ENCODE data around the gene NDUFAB1. TPM values are rescaled to one million over a fixed set of nuclear protein-coding genes. Genes with fewer than 3 reads are reported as not detected.
"Not testable (repeated sequence)": the region's sequence is repeated elsewhere in the genome, so short reads cannot be mapped to it uniquely, and the experiment has no call there.

NDUFAB1 gene
- total and polyA plus RNA-seq, 2 donors from 2014 or later, result 66.6 to 374 TPM

GRCh38 chr16:23552161-23552560, 44.0 kb downstream of the NDUFAB1 start:
- intact Hi-C loops (cut with DNase I), result no loop called here
- Histone ChIP-seq H3K4me3 (ENCODE audit: low read length in 3 of 3) (no peak overlapping the region), H3K36me3 (ENCODE audit: control insufficient read depth in 2 of 3, insufficient read depth in 3 of 3, low read length in 3 of 3) (peaks cover 0 to 30% (median 19%) of the 10 kb centered on the region in 3 donors), H3K9me3 (ENCODE audit: control insufficient read depth in 2 of 3, insufficient read depth in 1 of 3, low read length in 3 of 3) (no peaks in the 10 kb centered on the region), H3K4me1 (ENCODE audit: control insufficient read depth in 2 of 3, insufficient read depth in 2 of 3, low read depth in 1 of 3, low read length in 3 of 3) (peaks cover 0 to 5% (median 0%) of the 10 kb centered on the region in 3 donors), H3K27ac (ENCODE audit: low read depth in 2 of 2, low read length in 2 of 2) (no peak overlapping the region), H3K9ac (ENCODE audit: low read length in 3 of 3) (no peak overlapping the region), H3K27me3 (ENCODE audit: control insufficient read depth, insufficient read depth, low read length) (no peaks in the 10 kb centered on the region)
- DNase-seq (no peak), FAIRE-seq (no peak)
- TF ChIP-seq, protein P1, sequence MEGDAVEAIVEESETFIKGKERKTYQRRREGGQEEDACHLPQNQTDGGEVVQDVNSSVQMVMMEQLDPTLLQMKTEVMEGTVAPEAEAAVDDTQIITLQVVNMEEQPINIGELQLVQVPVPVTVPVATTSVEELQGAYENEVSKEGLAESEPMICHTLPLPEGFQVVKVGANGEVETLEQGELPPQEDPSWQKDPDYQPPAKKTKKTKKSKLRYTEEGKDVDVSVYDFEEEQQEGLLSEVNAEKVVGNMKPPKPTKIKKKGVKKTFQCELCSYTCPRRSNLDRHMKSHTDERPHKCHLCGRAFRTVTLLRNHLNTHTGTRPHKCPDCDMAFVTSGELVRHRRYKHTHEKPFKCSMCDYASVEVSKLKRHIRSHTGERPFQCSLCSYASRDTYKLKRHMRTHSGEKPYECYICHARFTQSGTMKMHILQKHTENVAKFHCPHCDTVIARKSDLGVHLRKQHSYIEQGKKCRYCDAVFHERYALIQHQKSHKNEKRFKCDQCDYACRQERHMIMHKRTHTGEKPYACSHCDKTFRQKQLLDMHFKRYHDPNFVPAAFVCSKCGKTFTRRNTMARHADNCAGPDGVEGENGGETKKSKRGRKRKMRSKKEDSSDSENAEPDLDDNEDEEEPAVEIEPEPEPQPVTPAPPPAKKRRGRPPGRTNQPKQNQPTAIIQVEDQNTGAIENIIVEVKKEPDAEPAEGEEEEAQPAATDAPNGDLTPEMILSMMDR (IDR thresholded peaks at IDR 0.05; ENCODE audit: borderline replicate concordance, extremely low read depth, insufficient read depth), result no peak

- Histone ChIP-seq H3K4me1 (ENCODE audit: control insufficient read depth in 2 of 3, insufficient read depth in 2 of 3, low read depth in 1 of 3, low read length in 3 of 3) (no peaks in the 10 kb centered on the region), H3K27ac (ENCODE audit: low read depth in 2 of 2, low read length in 2 of 2) (no peak overlapping the region), H3K36me3 (ENCODE audit: control insufficient read depth in 2 of 3, insufficient read depth in 3 of 3, low read length in 3 of 3) (peaks cover 0 to 44% (median 27%) of the 10 kb centered on the region in 3 donors), H3K27me3 (ENCODE audit: control insufficient read depth, insufficient read depth, low read length) (no peaks in the 10 kb centered on the region), H3K9me3 (ENCODE audit: control insufficient read depth in 2 of 3, insufficient read depth in 1 of 3, low read length in 3 of 3) (no peaks in the 10 kb centered on the region), H3K4me3 (ENCODE audit: low read length in 3 of 3) (no peak overlapping the region), H3K9ac (ENCODE audit: low read length in 3 of 3) (no peak overlapping the region)
- FAIRE-seq (no peak), DNase-seq (no peak)
- intact Hi-C loops (cut with DNase I), result no loop called here
- TF ChIP-seq, protein P1 (IDR thresholded peaks at IDR 0.05; ENCODE audit: borderline replicate concordance, extremely low read depth, insufficient read depth), result no peak
Observed at GRCh38 chr16:23549938-23550337, 46.2 kb downstream of the NDUFAB1 start.

DNA sequence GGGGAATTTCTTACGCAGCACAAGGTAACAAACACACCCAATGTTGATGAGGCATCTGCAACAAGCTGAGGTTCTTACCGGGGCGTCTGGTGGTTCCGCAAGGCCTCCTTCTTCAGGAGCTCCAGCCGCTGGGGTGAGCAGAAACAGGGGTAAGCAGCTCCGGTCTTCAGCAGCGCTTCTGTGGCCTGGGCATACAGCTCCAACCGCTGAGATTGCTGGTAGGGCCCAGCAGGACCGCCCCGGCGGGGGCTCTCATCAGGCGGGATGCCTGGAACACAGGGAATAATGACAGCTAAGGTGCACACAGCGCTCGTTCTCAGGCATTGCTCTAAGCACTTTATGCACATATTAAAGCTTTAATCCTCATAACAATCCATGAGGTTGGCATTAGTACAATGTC, 51.7 kb downstream of the NDUFAB1 start:
- intact Hi-C loops (cut with DNase I), result no loop called here
- H3K4me1 ChIP-seq (ENCODE audit: control insufficient read depth in 2 of 3, insufficient read depth in 2 of 3, low read depth in 1 of 3, low read length in 3 of 3), result no peaks in the 10 kb centered on the region
- no peaks in the 10 kb centered on the region for H3K27me3 ChIP-seq (ENCODE audit: control insufficient read depth, insufficient read depth, low read length)
- no peak overlapping the region for H3K27ac ChIP-seq (ENCODE audit: low read depth in 2 of 2, low read length in 2 of 2)
- no peak overlapping the region for H3K4me3 ChIP-seq (ENCODE audit: low read length in 3 of 3)
- H3K36me3 ChIP-seq (ENCODE audit: control insufficient read depth in 2 of 3, insufficient read depth in 3 of 3, low read length in 3 of 3), result peaks cover 0 to 30% (median 19%) of the 10 kb centered on the region in 3 donors
- H3K9ac ChIP-seq (ENCODE audit: low read length in 3 of 3), result no peak overlapping the region
- TF ChIP-seq, protein P1 (IDR thresholded peaks at IDR 0.05; ENCODE audit: borderline replicate concordance, extremely low read depth, insufficient read depth), result no peak
- FAIRE-seq (no peak), DNase-seq (no peak)
- no peaks in the 10 kb centered on the region for H3K9me3 ChIP-seq (ENCODE audit: control insufficient read depth in 2 of 3, insufficient read depth in 1 of 3, low read length in 3 of 3)

DNA sequence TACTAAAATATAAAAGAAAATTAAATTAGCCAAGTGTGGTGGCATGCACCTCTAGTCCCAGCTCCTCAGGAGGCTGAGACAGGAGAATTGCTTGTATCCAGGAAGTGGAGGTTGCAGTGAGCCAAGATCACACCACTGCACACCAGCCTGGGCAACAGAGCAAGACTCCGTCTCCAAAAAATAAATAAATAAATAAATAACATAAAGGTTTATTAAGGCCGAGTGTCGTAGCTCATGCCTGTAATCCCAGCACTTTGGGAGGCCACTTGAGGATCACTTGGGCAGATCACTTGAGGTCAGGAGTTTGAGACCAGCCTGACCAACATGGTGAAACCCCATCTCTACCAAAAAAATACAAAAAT, 55.3 kb downstream of the NDUFAB1 start:
- H3K36me3 ChIP-seq (ENCODE audit: control insufficient read depth in 2 of 3, insufficient read depth in 3 of 3, low read length in 3 of 3), result peaks cover 0 to 12% (median 9%) of the 10 kb centered on the region in 3 donors
- DNase-seq; H3K27me3 ChIP-seq (ENCODE audit: control insufficient read depth, insufficient read depth, low read length); H3K9me3 ChIP-seq (ENCODE audit: control insufficient read depth in 2 of 3, insufficient read depth in 1 of 3, low read length in 3 of 3); H3K9ac ChIP-seq (ENCODE audit: low read length in 3 of 3); H3K4me3 ChIP-seq (ENCODE audit: low read length in 3 of 3); FAIRE-seq; H3K27ac ChIP-seq (ENCODE audit: low read depth in 2 of 2, low read length in 2 of 2); intact Hi-C loops (cut with DNase I); H3K4me1 ChIP-seq (ENCODE audit: control insufficient read depth in 2 of 3, insufficient read depth in 2 of 3, low read depth in 1 of 3, low read length in 3 of 3): not testable (repeated sequence)

Data from kidney (tissue), 14 donors.